HL-60 (cell line): ENCODE measurements around the gene ERCC4.

Experiments
- SPI1 ChIP-seq: IDR thresholded peaks from 2 replicates; pipeline ENCODE4 v1.6.1; 2012; ENCODE audit warnings: low read depth, mild to moderate bottlenecking, borderline replicate concordance
- TF ChIP-seq, protein P1 (sequence below): IDR thresholded peaks from one replicate; pipeline ENCODE4 v1.5.1; 2011; ENCODE audit warnings: low read length, control low read depth, inconsistent platforms; ENCODE audit not compliant: insufficient read depth

DNA sequence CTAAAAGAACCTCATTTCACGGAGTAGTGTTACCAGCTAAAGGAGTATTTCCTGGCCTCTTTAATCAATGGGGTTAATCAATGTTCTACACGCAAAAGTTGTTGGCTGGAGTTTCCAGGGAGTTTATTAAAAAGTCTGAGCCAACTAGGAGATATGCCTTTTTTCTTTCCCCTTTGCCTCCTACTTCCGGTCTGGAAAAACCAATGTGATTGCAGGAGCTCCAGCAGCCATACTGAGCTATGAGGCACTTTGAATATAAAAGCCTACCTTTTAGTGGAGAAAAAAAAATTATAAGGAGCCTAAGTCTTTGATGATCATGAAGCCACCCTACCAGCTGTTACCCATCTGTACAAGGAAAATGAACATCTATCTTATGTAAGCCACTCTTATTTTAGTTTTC is 17.9 kb upstream of the ERCC4 start:
- TF ChIP-seq, protein P1, sequence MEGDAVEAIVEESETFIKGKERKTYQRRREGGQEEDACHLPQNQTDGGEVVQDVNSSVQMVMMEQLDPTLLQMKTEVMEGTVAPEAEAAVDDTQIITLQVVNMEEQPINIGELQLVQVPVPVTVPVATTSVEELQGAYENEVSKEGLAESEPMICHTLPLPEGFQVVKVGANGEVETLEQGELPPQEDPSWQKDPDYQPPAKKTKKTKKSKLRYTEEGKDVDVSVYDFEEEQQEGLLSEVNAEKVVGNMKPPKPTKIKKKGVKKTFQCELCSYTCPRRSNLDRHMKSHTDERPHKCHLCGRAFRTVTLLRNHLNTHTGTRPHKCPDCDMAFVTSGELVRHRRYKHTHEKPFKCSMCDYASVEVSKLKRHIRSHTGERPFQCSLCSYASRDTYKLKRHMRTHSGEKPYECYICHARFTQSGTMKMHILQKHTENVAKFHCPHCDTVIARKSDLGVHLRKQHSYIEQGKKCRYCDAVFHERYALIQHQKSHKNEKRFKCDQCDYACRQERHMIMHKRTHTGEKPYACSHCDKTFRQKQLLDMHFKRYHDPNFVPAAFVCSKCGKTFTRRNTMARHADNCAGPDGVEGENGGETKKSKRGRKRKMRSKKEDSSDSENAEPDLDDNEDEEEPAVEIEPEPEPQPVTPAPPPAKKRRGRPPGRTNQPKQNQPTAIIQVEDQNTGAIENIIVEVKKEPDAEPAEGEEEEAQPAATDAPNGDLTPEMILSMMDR = no peak
- TF ChIP-seq SPI1 = no peak
